Measurements from ENCODE around the gene RBKS.

RBKS gene

DNA sequence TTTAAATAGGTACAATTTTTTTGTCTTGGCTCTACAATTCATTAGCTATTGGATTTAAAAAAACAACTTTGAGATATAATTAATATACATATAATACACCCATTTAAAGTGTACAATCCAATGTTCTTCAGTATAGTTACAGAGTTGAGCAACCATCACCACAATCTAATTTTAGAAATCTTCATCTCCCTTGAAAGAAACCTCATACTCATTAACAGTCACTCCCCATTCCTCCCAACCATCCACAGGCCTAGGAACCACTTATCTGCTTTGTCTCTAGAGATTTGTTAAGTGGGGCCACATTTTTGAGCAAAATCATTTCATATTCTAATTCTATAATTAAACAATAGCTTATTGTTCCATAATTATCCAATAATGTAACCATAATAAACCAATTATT, 86.0 kb downstream of the RBKS start:
- no peak for DNase-seq
- TF ChIP-seq, protein P1, sequence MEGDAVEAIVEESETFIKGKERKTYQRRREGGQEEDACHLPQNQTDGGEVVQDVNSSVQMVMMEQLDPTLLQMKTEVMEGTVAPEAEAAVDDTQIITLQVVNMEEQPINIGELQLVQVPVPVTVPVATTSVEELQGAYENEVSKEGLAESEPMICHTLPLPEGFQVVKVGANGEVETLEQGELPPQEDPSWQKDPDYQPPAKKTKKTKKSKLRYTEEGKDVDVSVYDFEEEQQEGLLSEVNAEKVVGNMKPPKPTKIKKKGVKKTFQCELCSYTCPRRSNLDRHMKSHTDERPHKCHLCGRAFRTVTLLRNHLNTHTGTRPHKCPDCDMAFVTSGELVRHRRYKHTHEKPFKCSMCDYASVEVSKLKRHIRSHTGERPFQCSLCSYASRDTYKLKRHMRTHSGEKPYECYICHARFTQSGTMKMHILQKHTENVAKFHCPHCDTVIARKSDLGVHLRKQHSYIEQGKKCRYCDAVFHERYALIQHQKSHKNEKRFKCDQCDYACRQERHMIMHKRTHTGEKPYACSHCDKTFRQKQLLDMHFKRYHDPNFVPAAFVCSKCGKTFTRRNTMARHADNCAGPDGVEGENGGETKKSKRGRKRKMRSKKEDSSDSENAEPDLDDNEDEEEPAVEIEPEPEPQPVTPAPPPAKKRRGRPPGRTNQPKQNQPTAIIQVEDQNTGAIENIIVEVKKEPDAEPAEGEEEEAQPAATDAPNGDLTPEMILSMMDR (IDR thresholded peaks at IDR 0.05; ENCODE audit: low read depth, low read length): no peak
- H3K9me3 ChIP-seq (ENCODE audit: severe bottlenecking): no peaks in the 10 kb centered on the region

DNA sequence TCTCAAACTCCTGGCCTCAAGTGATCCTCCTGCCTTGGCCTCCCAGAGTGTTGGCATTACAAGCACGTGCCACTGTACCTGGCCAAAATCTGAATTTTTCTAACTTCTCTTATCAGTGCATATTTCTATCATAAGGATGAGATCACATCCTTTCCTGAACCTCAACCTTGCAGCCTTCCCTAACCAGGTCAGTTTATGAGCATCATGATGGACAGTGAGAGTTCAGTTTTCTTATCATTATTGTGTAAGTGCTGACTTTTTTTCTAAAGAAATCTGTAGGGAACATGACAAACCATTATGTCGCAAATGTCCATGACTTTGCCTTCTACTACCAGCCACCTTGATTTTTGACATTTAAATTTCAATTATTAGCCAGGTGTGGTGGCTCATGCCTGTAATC, 87.1 kb downstream of the RBKS start:
- no peak overlapping the region for H3K27ac ChIP-seq
- no peaks in the 10 kb centered on the region for H3K36me3 ChIP-seq
- H3K4me3 ChIP-seq (ENCODE audit: low read depth, low read length): no peak overlapping the region
- TF ChIP-seq, protein P1 (IDR thresholded peaks at IDR 0.05; ENCODE audit: low read depth, low read length): no peak
- no peak for DNase-seq
- H3K27me3 ChIP-seq (ENCODE audit: insufficient read depth, low read depth, severe bottlenecking): no peaks in the 10 kb centered on the region
- no peaks in the 10 kb centered on the region for H3K9me3 ChIP-seq (ENCODE audit: severe bottlenecking)

More for the DNA sequence above, 86.0 kb downstream of the RBKS start:
- H3K27ac ChIP-seq: no peak overlapping the region
- no peaks in the 10 kb centered on the region for H3K36me3 ChIP-seq
- no peaks in the 10 kb centered on the region for H3K27me3 ChIP-seq (ENCODE audit: insufficient read depth, low read depth, severe bottlenecking)
- H3K4me3 ChIP-seq (ENCODE audit: low read depth, low read length): no peak overlapping the region

DNA sequence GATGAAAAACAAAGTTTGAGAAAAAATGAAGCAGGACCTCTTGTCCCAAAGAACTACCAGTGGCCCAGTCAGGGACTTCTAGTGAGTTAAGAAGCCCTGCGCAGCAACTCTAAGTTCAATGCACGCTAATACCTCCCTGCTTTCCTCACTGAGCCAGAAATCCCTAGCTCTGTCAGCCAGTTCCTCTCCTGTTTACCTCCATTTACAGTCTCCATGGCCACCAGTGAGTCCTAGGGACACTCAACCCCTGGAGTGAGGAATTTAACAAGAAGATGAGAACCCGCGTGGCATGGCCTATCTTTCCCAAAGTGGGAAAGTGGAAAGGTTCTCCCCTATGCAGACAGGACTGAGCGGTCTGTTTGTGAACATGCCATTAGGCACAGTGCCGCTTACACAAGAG, 87.6 kb downstream of the RBKS start:
- H3K27me3 ChIP-seq (ENCODE audit: insufficient read depth, low read depth, severe bottlenecking): no peaks in the 10 kb centered on the region
- H3K4me3 ChIP-seq (ENCODE audit: low read depth, low read length): no peak overlapping the region
- no peaks in the 10 kb centered on the region for H3K9me3 ChIP-seq (ENCODE audit: severe bottlenecking)
- no peak overlapping the region for H3K27ac ChIP-seq
- no peak for DNase-seq
- H3K36me3 ChIP-seq: no peaks in the 10 kb centered on the region
- TF ChIP-seq, protein P1 (IDR thresholded peaks at IDR 0.05; ENCODE audit: low read depth, low read length): no peak

DNA sequence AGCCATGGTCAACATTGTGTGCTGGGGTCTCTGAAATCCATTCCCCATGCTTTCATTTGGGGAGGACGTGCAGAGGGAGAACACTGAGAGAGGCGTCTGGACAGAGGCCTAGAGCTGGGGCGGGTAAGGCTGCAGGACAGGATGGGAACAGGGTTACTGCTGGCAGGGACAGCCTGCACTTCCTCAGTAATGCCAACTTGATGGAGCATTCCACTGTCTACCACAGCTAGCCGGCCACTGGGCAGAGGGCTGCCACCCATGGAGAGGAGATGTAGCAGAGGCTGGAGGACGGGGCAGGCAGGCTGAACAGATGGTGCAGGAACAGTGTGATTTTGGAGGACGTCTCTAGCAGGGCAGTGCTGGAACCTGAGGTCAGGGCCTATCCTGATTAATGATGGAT, 89.3 kb downstream of the RBKS start:
- TF ChIP-seq, protein P1 (IDR thresholded peaks at IDR 0.05; ENCODE audit: low read depth, low read length): no peak
- Histone ChIP-seq H3K4me3 (ENCODE audit: low read depth, low read length) (no peak overlapping the region), H3K36me3 (no peaks in the 10 kb centered on the region), H3K9me3 (ENCODE audit: severe bottlenecking) (no peaks in the 10 kb centered on the region), H3K27me3 (ENCODE audit: insufficient read depth, low read depth, severe bottlenecking) (no peaks in the 10 kb centered on the region), H3K27ac (no peak overlapping the region)
- DNase-seq: peak; percentile 42

DNA sequence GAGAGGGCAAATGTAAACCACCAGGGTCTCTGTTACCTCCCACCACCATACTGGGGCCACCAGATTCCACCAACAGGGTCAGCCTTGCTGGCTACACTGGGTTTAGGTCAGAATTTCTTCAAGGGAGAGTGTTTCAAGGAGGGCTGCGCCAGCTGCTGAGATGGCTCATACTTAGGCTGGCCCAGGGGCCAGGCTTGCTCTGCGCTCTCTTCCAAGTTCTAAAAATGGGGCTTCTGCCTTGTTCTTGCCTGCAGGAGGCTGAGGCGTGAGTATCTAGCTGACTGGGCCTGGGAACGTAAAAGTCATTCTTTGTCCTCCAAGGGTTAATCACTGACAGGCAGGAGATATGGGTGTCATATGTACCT, 90.6 kb downstream of the RBKS start:
- no peaks in the 10 kb centered on the region for H3K27me3 ChIP-seq (ENCODE audit: insufficient read depth, low read depth, severe bottlenecking)
- no peaks in the 10 kb centered on the region for H3K36me3 ChIP-seq
- no peak overlapping the region for H3K27ac ChIP-seq
- TF ChIP-seq, protein P1 (IDR thresholded peaks at IDR 0.05; ENCODE audit: low read depth, low read length): no peak
- no peaks in the 10 kb centered on the region for H3K9me3 ChIP-seq (ENCODE audit: severe bottlenecking)
- no peak for DNase-seq
- no peak overlapping the region for H3K4me3 ChIP-seq (ENCODE audit: low read depth, low read length)

DNA sequence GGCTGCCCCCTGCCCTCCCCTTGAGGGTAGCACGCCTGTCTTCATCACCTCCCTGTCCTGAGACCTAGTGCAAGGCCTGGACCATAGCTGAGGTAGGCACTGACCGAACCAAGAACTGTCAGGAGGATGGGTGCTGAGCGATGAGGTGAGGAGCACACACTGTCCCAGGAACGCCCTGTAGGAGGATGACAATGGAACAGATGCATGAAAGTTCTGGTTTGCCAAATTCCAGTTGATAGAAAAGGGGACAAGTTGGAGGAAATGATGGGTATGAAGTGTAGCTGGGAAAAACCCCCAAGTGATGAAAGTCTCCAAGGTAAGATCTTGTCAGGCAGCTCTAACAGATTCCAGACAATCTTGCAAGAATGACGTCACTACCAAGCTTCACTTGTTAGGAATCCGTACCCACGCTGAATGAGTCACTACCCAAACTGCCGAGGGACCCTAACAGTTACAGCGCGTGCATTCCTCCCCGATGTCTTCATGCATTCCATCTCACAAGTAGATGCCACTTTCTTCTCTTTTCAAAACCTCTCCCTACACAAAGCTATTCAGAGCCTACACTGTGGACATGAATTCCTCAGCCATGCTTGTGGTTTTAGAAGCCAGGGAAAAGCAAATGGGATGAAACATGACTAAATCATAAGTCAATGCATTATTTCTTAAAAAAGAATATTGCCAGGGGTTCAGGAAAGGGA, 91.1 kb downstream of the RBKS start:
- no peak overlapping the region for H3K4me3 ChIP-seq (ENCODE audit: low read depth, low read length)
- DNase-seq: no peak
- no peaks in the 10 kb centered on the region for H3K36me3 ChIP-seq
- no peak overlapping the region for H3K27ac ChIP-seq
- no peaks in the 10 kb centered on the region for H3K27me3 ChIP-seq (ENCODE audit: insufficient read depth, low read depth, severe bottlenecking)
- H3K9me3 ChIP-seq (ENCODE audit: severe bottlenecking): no peaks in the 10 kb centered on the region
- TF ChIP-seq, protein P1 (IDR thresholded peaks at IDR 0.05; ENCODE audit: low read depth, low read length): no peak

All from WERI-Rb-1 (cell line).